CD4-positive, alpha-beta T cell (primary cell): ENCODE results near the gene FCHSD2. TPM values are rescaled to one million over a fixed set of nuclear protein-coding genes. Genes with fewer than 3 reads are reported as not detected.

Experiments
- ATAC-seq: fragments of 200-7000 bp; cut with Tn5 transposase; one replicate; pipeline ENCODE4 v1.10.0; 2022; ENCODE audit warnings: mild to moderate bottlenecking; ENCODE audit not compliant: poor library complexity
- CTCF ChIA-PET: fragments of 350-600 bp; sonication (Branson Sonifier 250); formaldehyde crosslinking; loops from one replicate; lab custom pipeline; 2021; ENCODE audit warnings: antibody characterized with exemption, inconsistent platforms; lab: Charles Lee
- POLR2A ChIA-PET: fragments of 350-600 bp; sonication (Branson Sonifier 250); formaldehyde crosslinking; loops from one replicate; lab custom pipeline; 2021; ENCODE audit warnings: antibody characterized with exemption, inconsistent platforms; lab: Charles Lee
- DNase-seq, 14 experiments: peaks; one replicate each; pipeline ENCODE4 v3.0.0-alpha.2; 2013 to 2020; ENCODE audit warnings: mixed read lengths in 2 of 14
- H3K27ac ChIP-seq, 2 donors: one replicate each; pipeline versions ENCODE4 v1.5.1 to v1.7.0; 2013; ENCODE audit warnings: low read length in 2 of 2, low read depth in 1 of 2, mild to moderate bottlenecking in 1 of 2
- H3K27me3 ChIP-seq, 2 experiments: 1 replicate in 1 of 2; 2 replicates in 1 of 2; pipeline versions ENCODE4 v1.6.1 to v1.7.0; 2013; ENCODE audit warnings: low read length in 2 of 2, control low read depth in 1 of 2, mild to moderate bottlenecking in 1 of 2, moderate library complexity in 1 of 2; ENCODE audit not compliant: insufficient read depth in 2 of 2, control insufficient read depth in 1 of 2
- H3K36me3 ChIP-seq: one replicate; pipeline ENCODE4 v1.6.1; 2013; ENCODE audit warnings: low read length, control low read depth; ENCODE audit not compliant: insufficient read depth
- H3K4me1 ChIP-seq: one replicate; pipeline ENCODE4 v1.6.1; 2013; ENCODE audit warnings: low read length, control low read depth; ENCODE audit not compliant: insufficient read depth
- H3K4me3 ChIP-seq: one replicate; pipeline ENCODE4 v1.5.1; 2013; ENCODE audit warnings: mild to moderate bottlenecking, low read length, moderate library complexity
- H3K9me3 ChIP-seq, 2 experiments: 1 replicate in 1 of 2; 2 replicates in 1 of 2; pipeline versions ENCODE4 v1.6.1 to v1.7.0; 2013; ENCODE audit warnings: low read length in 2 of 2, mild to moderate bottlenecking in 2 of 2, control low read depth in 1 of 2, moderate library complexity in 1 of 2; ENCODE audit not compliant: control insufficient read depth in 1 of 2, insufficient read depth in 1 of 2
- H3K27ac Mint-ChIP-seq: one replicate; pipeline ENCODE4 v1.8.0; 2020; ENCODE audit warnings: mixed read lengths
- H3K27me3 Mint-ChIP-seq: one replicate; pipeline ENCODE4 v1.8.0; 2021; ENCODE audit warnings: mixed read lengths
- H3K36me3 Mint-ChIP-seq: one replicate; pipeline ENCODE4 v1.8.0; 2021; ENCODE audit warnings: low read depth, mixed read lengths
- H3K4me1 Mint-ChIP-seq: one replicate; pipeline ENCODE4 v1.8.0; 2021; ENCODE audit warnings: low read depth, mixed read lengths
- H3K4me3 Mint-ChIP-seq: one replicate; pipeline ENCODE4 v1.8.0; 2020; ENCODE audit warnings: mild to moderate bottlenecking, mixed read lengths
- H3K9me3 Mint-ChIP-seq: one replicate; pipeline ENCODE4 v1.8.0; 2020; ENCODE audit warnings: mixed read lengths
- intact Hi-C, 2 experiments: fragments of 100-400 bp; cut with DNase I in 1 of 2; cut with micrococcal nuclease in 1 of 2; formaldehyde crosslinking; loops; one replicate each; pipeline versions ENCODE4 v1.15.1 to v1.9.0; 2023 to 2025; cut with DNase I, micrococcal nuclease
- total RNA-seq, 174 experiments: library from RNA in 2 of 174; stranded (reverse) in 2 of 174; gene quantifications; one replicate each; pipeline ENCODE4 v1.2.3 and lab custom pipeline; 2021 to 2026
- TF ChIP-seq, protein P1 (sequence below): fragments of 200-600 bp; IDR thresholded peaks from one replicate; pipeline ENCODE4 v1.8.0; 2022; ENCODE audit warnings: antibody characterized with exemption, mild to moderate bottlenecking

The FCHSD2 gene
- total RNA-seq, 2 experiments from 2014 or later = 48.6 to 50.7 TPM

DNA sequence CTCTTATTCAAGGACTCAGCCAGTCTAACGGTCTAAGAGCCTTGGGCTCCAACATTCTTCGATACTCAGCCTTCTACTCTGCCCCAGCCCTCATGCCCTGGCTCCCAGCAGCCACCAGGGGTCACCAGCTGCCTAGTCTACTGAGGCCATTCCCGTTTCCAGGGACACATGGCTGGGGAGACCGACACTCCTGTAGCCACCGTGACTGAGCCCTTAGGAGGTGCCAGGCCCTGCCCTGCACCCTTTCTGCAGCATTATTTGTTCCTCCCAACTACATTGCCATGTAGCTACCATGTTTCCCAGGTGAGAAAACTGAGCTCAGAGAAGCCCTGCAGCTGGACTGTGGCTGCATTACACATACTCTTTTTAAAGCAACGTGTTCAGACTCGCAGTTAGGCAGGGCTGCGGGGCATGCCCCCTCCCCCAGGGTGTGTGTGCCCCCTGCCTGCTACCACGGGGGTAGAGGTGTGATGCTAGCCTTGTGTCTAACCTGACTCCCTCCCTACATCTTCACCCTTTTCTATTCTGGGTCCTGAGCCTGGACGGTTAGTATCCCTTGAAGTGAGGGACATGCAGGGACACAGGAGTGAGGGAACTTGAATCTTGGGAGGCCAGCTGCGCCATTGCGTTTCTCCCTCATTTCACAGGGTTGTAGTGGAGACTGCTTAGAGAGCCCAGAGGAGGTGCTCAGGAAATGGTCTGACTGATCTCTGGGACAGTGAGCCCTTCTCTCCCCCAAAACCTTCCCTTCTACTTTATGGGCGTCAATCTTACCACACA is 310.4 kb downstream of the FCHSD2 start:
- TF ChIP-seq, protein P1, sequence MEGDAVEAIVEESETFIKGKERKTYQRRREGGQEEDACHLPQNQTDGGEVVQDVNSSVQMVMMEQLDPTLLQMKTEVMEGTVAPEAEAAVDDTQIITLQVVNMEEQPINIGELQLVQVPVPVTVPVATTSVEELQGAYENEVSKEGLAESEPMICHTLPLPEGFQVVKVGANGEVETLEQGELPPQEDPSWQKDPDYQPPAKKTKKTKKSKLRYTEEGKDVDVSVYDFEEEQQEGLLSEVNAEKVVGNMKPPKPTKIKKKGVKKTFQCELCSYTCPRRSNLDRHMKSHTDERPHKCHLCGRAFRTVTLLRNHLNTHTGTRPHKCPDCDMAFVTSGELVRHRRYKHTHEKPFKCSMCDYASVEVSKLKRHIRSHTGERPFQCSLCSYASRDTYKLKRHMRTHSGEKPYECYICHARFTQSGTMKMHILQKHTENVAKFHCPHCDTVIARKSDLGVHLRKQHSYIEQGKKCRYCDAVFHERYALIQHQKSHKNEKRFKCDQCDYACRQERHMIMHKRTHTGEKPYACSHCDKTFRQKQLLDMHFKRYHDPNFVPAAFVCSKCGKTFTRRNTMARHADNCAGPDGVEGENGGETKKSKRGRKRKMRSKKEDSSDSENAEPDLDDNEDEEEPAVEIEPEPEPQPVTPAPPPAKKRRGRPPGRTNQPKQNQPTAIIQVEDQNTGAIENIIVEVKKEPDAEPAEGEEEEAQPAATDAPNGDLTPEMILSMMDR = peak; percentile 81
- no peak overlapping the region for H3K4me3 Mint-ChIP-seq
- H3K27me3 Mint-ChIP-seq = no peaks in the 10 kb centered on the region
- peaks cover 13% of the 10 kb centered on the region for H3K4me1 Mint-ChIP-seq
- POLR2A ChIA-PET = interaction anchor here (0.7 to 2.7 kb wide), 6 partner anchors 16 to 346 kb away, joined by 3 to 8 read pairs (median 4); partner anchors contain the start of gene FCHSD2
- H3K27ac Mint-ChIP-seq = peak overlapping the region; percentile 79
- peaks cover 46% of the 10 kb centered on the region for H3K36me3 Mint-ChIP-seq
- no peaks in the 10 kb centered on the region for H3K27me3 ChIP-seq
- no peaks in the 10 kb centered on the region for H3K9me3 Mint-ChIP-seq
- peaks cover 15% of the 10 kb centered on the region for H3K4me1 ChIP-seq
- H3K27ac ChIP-seq = peak overlapping the region in 1 of 2 donors; percentile 31
- intact Hi-C loops = loop anchor here (1.0 to 5.0 kb wide), 2 partner anchors 347 to 411 kb away; no protein-coding TSS in a partner anchor
- H3K4me3 ChIP-seq = no peak overlapping the region
- ATAC-seq = peak; percentile 80
- DNase-seq = peak; percentile 27 to 75 (median 49)
- CTCF ChIA-PET = interaction anchor here (0.5 to 2.3 kb wide), 12 partner anchors 9 to 411 kb away, joined by 3 to 23 read pairs (median 5); no protein-coding TSS in a partner anchor
- H3K9me3 ChIP-seq = no peaks in the 10 kb centered on the region
- H3K36me3 ChIP-seq = peaks cover 30% of the 10 kb centered on the region

DNA sequence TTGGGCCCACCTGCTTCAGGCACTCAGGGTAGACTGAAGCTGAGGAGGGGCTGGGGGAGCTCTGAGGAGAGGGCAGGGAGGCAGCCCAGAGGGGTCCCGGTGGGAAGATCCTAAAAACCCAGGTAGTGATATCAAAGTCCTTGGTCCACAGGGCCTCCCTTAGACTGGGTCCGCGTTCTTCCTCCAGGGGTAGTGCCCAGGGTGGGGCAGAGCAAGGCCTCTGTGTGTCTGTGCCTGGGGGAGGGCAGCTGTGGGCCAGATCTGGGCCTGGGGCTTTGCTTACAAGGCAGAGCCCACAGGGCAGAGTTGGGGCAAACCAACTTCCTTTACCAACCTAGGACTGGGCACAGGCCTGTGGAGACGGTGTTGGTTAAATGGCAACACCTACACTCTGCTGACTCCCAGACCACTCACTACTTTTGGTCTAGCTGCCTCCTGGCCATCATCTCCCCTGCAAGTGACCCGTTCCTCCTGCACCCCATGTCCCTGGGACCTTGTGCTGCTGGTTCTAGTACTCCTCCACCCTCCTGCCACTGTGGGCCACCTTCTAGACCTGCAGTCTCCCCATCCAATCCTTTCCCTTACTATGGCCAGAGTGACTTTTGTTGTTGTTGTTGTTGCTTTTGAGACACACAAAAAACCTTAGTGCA is 312.1 kb downstream of the FCHSD2 start:
- peak overlapping the region; percentile 84 for H3K27ac Mint-ChIP-seq
- DNase-seq (no peak), ATAC-seq (no peak)
- Histone ChIP-seq H3K27ac (no peak overlapping the region), H3K4me3 (no peak overlapping the region), H3K4me1 (peaks cover 20% of the 10 kb centered on the region), H3K36me3 (peaks cover 42% of the 10 kb centered on the region), H3K9me3 (no peaks in the 10 kb centered on the region), H3K27me3 (no peaks in the 10 kb centered on the region)
- CTCF ChIA-PET = interaction anchor here (1.2 kb wide), 1 partner anchor 312 kb away, joined by 3 read pairs; the partner anchor contains the start of gene FCHSD2
- no peak overlapping the region for H3K4me3 Mint-ChIP-seq
- peaks cover 13% of the 10 kb centered on the region for H3K4me1 Mint-ChIP-seq
- no peaks in the 10 kb centered on the region for H3K9me3 Mint-ChIP-seq
- H3K36me3 Mint-ChIP-seq = peaks cover 47% of the 10 kb centered on the region
- TF ChIP-seq, protein P1 = no peak
- intact Hi-C loops = loop anchor here (5.0 kb wide), 1 partner anchor 412 kb away; no protein-coding TSS in a partner anchor
- H3K27me3 Mint-ChIP-seq = no peaks in the 10 kb centered on the region
- POLR2A ChIA-PET = interaction anchor here (1.1 kb wide), 1 partner anchor 348 kb away, joined by 3 read pairs; no protein-coding TSS in a partner anchor

DNA sequence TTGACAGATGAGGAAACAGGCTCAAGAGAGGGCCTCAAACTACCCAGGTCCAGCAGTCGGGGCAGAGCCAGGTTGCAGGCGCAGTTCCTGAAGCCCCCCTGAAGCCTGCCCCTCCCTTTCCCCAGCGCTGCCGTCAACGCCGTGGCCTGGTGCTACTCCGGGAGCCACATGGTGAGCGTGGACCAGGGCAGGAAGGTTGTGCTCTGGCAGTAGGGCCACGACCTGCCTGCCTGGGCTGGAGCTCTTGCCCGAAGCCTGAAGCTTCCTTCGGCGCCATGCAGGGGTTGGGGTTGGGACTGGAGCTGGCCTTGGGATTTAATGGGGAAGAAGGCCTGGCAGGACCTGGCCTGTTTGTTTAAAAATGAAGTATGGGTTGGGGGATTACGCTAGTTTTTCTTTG is 312.9 kb downstream of the FCHSD2 start:
- H3K4me3 Mint-ChIP-seq = no peak overlapping the region
- no peak overlapping the region for H3K27ac ChIP-seq
- H3K4me3 ChIP-seq = no peak overlapping the region
- no peaks in the 10 kb centered on the region for H3K27me3 ChIP-seq
- H3K27ac Mint-ChIP-seq = peak overlapping the region; percentile 84
- ATAC-seq (no peak), DNase-seq (no peak)
- H3K4me1 ChIP-seq = peaks cover 22% of the 10 kb centered on the region
- POLR2A ChIA-PET = interaction anchor here (0.8 kb wide), 1 partner anchor 158 kb away, joined by 3 read pairs; no protein-coding TSS in a partner anchor
- peaks cover 13% of the 10 kb centered on the region for H3K4me1 Mint-ChIP-seq
- H3K36me3 Mint-ChIP-seq = peaks cover 54% of the 10 kb centered on the region
- no peaks in the 10 kb centered on the region for H3K27me3 Mint-ChIP-seq
- peaks cover 48% of the 10 kb centered on the region for H3K36me3 ChIP-seq
- CTCF ChIA-PET = no interaction called here
- intact Hi-C loops = no loop called here
- H3K9me3 Mint-ChIP-seq = no peaks in the 10 kb centered on the region
- H3K9me3 ChIP-seq = no peaks in the 10 kb centered on the region
- TF ChIP-seq, protein P1 = no peak
